WTC11 (cell line): ENCODE results near the gene SUCLG2. TPM values are rescaled to one million over a fixed set of nuclear protein-coding genes. Genes with fewer than 3 reads are reported as not detected.

Source experiments
- ATAC-seq: fragments of 200-7000 bp; cut with Tn5 transposase; 2 replicates; pipeline ENCODE4 v1.10.0; 2021; ENCODE audit warnings: mild to moderate bottlenecking, moderate library complexity
- CTCF ChIA-PET: fragments of 300-600 bp; sonication (Branson Sonifier 250); formaldehyde crosslinking; loops from one replicate; lab custom pipeline; 2021; ENCODE audit warnings: antibody characterized with exemption; lab: Charles Lee
- POLR2A ChIA-PET: fragments of 350-600 bp; sonication (Branson Sonifier 250); formaldehyde crosslinking; loops from one replicate; lab custom pipeline; 2021; ENCODE audit warnings: antibody characterized with exemption; lab: Charles Lee
- DNase-seq: peaks from one replicate; pipeline ENCODE4 v3.0.0; 2021; ENCODE audit warnings: low spot score
- H3K27ac Mint-ChIP-seq: 2 replicates; pipeline ENCODE4 v1.8.0; 2021; ENCODE audit warnings: mixed read lengths
- H3K27me3 Mint-ChIP-seq: 2 replicates; pipeline ENCODE4 v1.8.0; 2021; ENCODE audit warnings: low read depth, mild to moderate bottlenecking, moderate library complexity, mixed read lengths
- H3K36me3 Mint-ChIP-seq: 2 replicates; pipeline ENCODE4 v1.8.0; 2021; ENCODE audit warnings: mixed read lengths
- H3K4me1 Mint-ChIP-seq: 2 replicates; pipeline ENCODE4 v1.8.0; 2022; ENCODE audit warnings: mixed read lengths
- H3K4me3 Mint-ChIP-seq: 2 replicates; pipeline ENCODE4 v1.8.0; 2021; ENCODE audit warnings: mild to moderate bottlenecking, moderate library complexity, mixed read lengths
- H3K9me3 Mint-ChIP-seq: 2 replicates; pipeline ENCODE4 v1.8.0; 2021; ENCODE audit warnings: mixed read lengths
- ARID4B ChIP-seq: sonication (generic); formaldehyde crosslinking; IDR thresholded peaks from 2 replicates; pipeline ENCODE4 v1.8.0; 2023; ENCODE audit warnings: missing genetic modification reagents, mild to moderate bottlenecking, borderline replicate concordance
- ATF6 ChIP-seq: sonication (generic); formaldehyde crosslinking; IDR thresholded peaks from 2 replicates; pipeline ENCODE4 v1.8.1; 2023; ENCODE audit warnings: mild to moderate bottlenecking, missing genetic modification reagents
- CDX4 ChIP-seq: fragments of 250-450 bp; sonication (Bioruptor Pico); IDR thresholded peaks from 2 replicates; pipeline ENCODE4 v1.9.0; 2021; ENCODE audit warnings: moderate library complexity, mild to moderate bottlenecking, inconsistent platforms, borderline replicate concordance
- E2F1 ChIP-seq: sonication (generic); formaldehyde crosslinking; IDR thresholded peaks from 2 replicates; pipeline ENCODE4 v1.8.0; 2022; ENCODE audit warnings: mild to moderate bottlenecking, missing genetic modification reagents
- ELF4 ChIP-seq: sonication (generic); formaldehyde crosslinking; IDR thresholded peaks from 2 replicates; pipeline ENCODE4 v1.8.1; 2022; ENCODE audit warnings: low read depth, mild to moderate bottlenecking, moderate library complexity, missing genetic modification reagents
- EMX1 ChIP-seq: fragments of 250-450 bp; sonication (Bioruptor Pico); IDR thresholded peaks from 2 replicates; pipeline ENCODE4 v1.8.0; 2021; ENCODE audit warnings: mild to moderate bottlenecking
- ERG ChIP-seq: fragments of 250-450 bp; sonication (Bioruptor Pico); IDR thresholded peaks from 2 replicates; pipeline ENCODE4 v1.8.0; 2021; ENCODE audit warnings: mild to moderate bottlenecking
- ESRRA ChIP-seq: sonication (generic); formaldehyde crosslinking; IDR thresholded peaks from 2 replicates; pipeline ENCODE4 v1.8.1; 2022; ENCODE audit warnings: mild to moderate bottlenecking, missing genetic modification reagents, borderline replicate concordance
- FOXP1 ChIP-seq: sonication (generic); formaldehyde crosslinking; IDR thresholded peaks from 2 replicates; pipeline ENCODE4 v1.8.0; 2022; ENCODE audit warnings: missing genetic modification reagents, mild to moderate bottlenecking, moderate library complexity, borderline replicate concordance
- GRHL2 ChIP-seq: fragments of 250-450 bp; sonication (Bioruptor Pico); IDR thresholded peaks from 2 replicates; pipeline ENCODE4 v1.8.0; 2022; ENCODE audit warnings: mild to moderate bottlenecking, moderate library complexity; ENCODE audit not compliant: insufficient replicate concordance, severe bottlenecking
- GTF2I ChIP-seq: fragments of 250-450 bp; sonication (Bioruptor Pico); conservative IDR thresholded peaks from 2 replicates; pipeline ENCODE4 v1.4.0; 2021; ENCODE audit warnings: mild to moderate bottlenecking
- JAZF1 ChIP-seq: fragments of 250-450 bp; sonication (Bioruptor Pico); IDR thresholded peaks from 2 replicates; pipeline ENCODE4 v1.9.0; 2021; ENCODE audit warnings: moderate library complexity, mild to moderate bottlenecking, inconsistent platforms
- JUN ChIP-seq: sonication (generic); formaldehyde crosslinking; IDR thresholded peaks from 2 replicates; pipeline ENCODE4 v1.8.0; 2023; ENCODE audit warnings: mild to moderate bottlenecking, missing genetic modification reagents
- KAT7 ChIP-seq: sonication (generic); formaldehyde crosslinking; IDR thresholded peaks from 2 replicates; pipeline ENCODE4 v1.8.1; 2023; ENCODE audit warnings: missing genetic modification reagents, mild to moderate bottlenecking, borderline replicate concordance
- MXD4 ChIP-seq: fragments of 250-450 bp; sonication (Bioruptor Pico); IDR thresholded peaks from 2 replicates; pipeline ENCODE4 v1.8.0; 2021; ENCODE audit warnings: mild to moderate bottlenecking, moderate library complexity, borderline replicate concordance
- NR3C1 ChIP-seq: sonication (generic); formaldehyde crosslinking; conservative IDR thresholded peaks from 2 replicates; pipeline ENCODE4 v1.8.1; 2023; ENCODE audit warnings: low read depth, mild to moderate bottlenecking, missing genetic modification reagents
- RELA ChIP-seq: sonication (generic); formaldehyde crosslinking; IDR thresholded peaks from 2 replicates; pipeline ENCODE4 v1.8.1; 2022; ENCODE audit warnings: missing genetic modification reagents, mild to moderate bottlenecking, borderline replicate concordance
- TCF7 ChIP-seq: sonication (generic); formaldehyde crosslinking; IDR thresholded peaks from 2 replicates; pipeline ENCODE4 v1.8.0; 2022; ENCODE audit warnings: mild to moderate bottlenecking, low read depth, missing genetic modification reagents, moderate library complexity
- TEAD1 ChIP-seq: sonication (generic); formaldehyde crosslinking; IDR thresholded peaks from 2 replicates; pipeline ENCODE4 v1.8.0; 2022; ENCODE audit warnings: mild to moderate bottlenecking, missing genetic modification reagents
- ZMAT4 ChIP-seq: fragments of 250-450 bp; sonication (Bioruptor Pico); IDR thresholded peaks from 2 replicates; pipeline ENCODE4 v1.9.0; 2021; ENCODE audit warnings: mild to moderate bottlenecking
- ZNF232 ChIP-seq: sonication (generic); formaldehyde crosslinking; IDR thresholded peaks from 2 replicates; pipeline ENCODE4 v1.8.0; 2022; ENCODE audit warnings: mild to moderate bottlenecking, missing genetic modification reagents
- ZNF317 ChIP-seq: sonication (generic); formaldehyde crosslinking; IDR thresholded peaks from 2 replicates; pipeline ENCODE4 v1.8.1; 2023; ENCODE audit warnings: low read depth, mild to moderate bottlenecking, moderate library complexity, missing genetic modification reagents, borderline replicate concordance
- ZNF416 ChIP-seq: fragments of 250-450 bp; sonication (Bioruptor Pico); IDR thresholded peaks from 2 replicates; pipeline ENCODE4 v1.9.0; 2021; ENCODE audit warnings: mild to moderate bottlenecking, inconsistent platforms
- total RNA-seq: library from RNA; stranded (reverse); gene quantifications from 3 replicates; pipeline ENCODE4 v1.2.3, GENCODE V29; 2021

The SUCLG2 gene
- total RNA-seq, 1 experiment from 2014 or later = 39.7 TPM

GRCh38 chr3:67416703-67417102 lies 237.7 kb downstream of the SUCLG2 start:
- POLR2A ChIA-PET = no interaction called here
- TF ChIP-seq GRHL2 (no peak), RELA (CRISPR knock-in tag) (no peak)
- ATAC-seq = no peak
- peaks cover 19% of the 10 kb centered on the region for H3K9me3 Mint-ChIP-seq
- CTCF ChIA-PET = interaction anchor here (1.2 kb wide), 1 partner anchor 478 kb away, joined by 3 read pairs; no protein-coding TSS in a partner anchor
- peak overlapping the region; percentile 70; the same call in 1 of the 2 replicates for H3K27ac Mint-ChIP-seq
- no peaks in the 10 kb centered on the region for H3K27me3 Mint-ChIP-seq
- no peaks in the 10 kb centered on the region for H3K4me1 Mint-ChIP-seq
- H3K36me3 Mint-ChIP-seq = peaks cover 16% of the 10 kb centered on the region
- DNase-seq = no peak
- no peak overlapping the region for H3K4me3 Mint-ChIP-seq

- Mint-ChIP-seq H3K4me3 (no peak overlapping the region), H3K36me3 (peaks cover 13% of the 10 kb centered on the region), H3K27ac (no peak overlapping the region), H3K4me1 (no peaks in the 10 kb centered on the region), H3K9me3 (peaks cover 15% of the 10 kb centered on the region), H3K27me3 (no peaks in the 10 kb centered on the region)
- DNase-seq = no peak
- no peak for TF ChIP-seq ZMAT4 (CRISPR knock-in tag)
- TF ChIP-seq TCF7 (CRISPR knock-in tag) = no peak
- no peak for TF ChIP-seq MXD4
- no peak for TF ChIP-seq EMX1
- no peak for TF ChIP-seq GTF2I (CRISPR knock-in tag)
- no peak for TF ChIP-seq ARID4B (CRISPR knock-in tag)
- TF ChIP-seq JUN (CRISPR knock-in tag) = no peak
- no peak for TF ChIP-seq ERG (CRISPR knock-in tag)
- TF ChIP-seq ZNF416 (CRISPR knock-in tag) = no peak
- TF ChIP-seq ESRRA (CRISPR knock-in tag) = no peak
- no peak for TF ChIP-seq JAZF1
- TF ChIP-seq E2F1 (CRISPR knock-in tag) = no peak
- TF ChIP-seq TEAD1 (CRISPR knock-in tag) = no peak
- TF ChIP-seq ZNF317 = no peak
- no peak for TF ChIP-seq ZNF232 (CRISPR knock-in tag)
- POLR2A ChIA-PET = no interaction called here
- ATAC-seq = no peak
- CTCF ChIA-PET = no interaction called here
These were observed 238.9 kb downstream of the SUCLG2 start for GRCh38 chr3:67415511-67415910.

- Mint-ChIP-seq H3K9me3 (peaks cover 7% of the 10 kb centered on the region), H3K4me3 (no peak overlapping the region), H3K27me3 (no peaks in the 10 kb centered on the region), H3K27ac (no peak overlapping the region), H3K36me3 (peaks cover 6% of the 10 kb centered on the region), H3K4me1 (no peaks in the 10 kb centered on the region)
- ChIA-PET CTCF (no interaction called here), POLR2A (no interaction called here)
- no peak for DNase-seq
- no peak for ATAC-seq
- no peak for TF ChIP-seq KAT7 (CRISPR knock-in tag)
- no peak for TF ChIP-seq ZNF232 (CRISPR knock-in tag)
- no peak for TF ChIP-seq ZNF317
- TF ChIP-seq CDX4 = no peak
- no peak for TF ChIP-seq FOXP1 (CRISPR knock-in tag)
- TF ChIP-seq NR3C1 (CRISPR knock-in tag) = no peak
- no peak for TF ChIP-seq ELF4 (CRISPR knock-in tag)
- TF ChIP-seq ATF6 = no peak
These were observed 239.7 kb downstream of the SUCLG2 start for GRCh38 chr3:67414740-67415139.
